Measurements from ENCODE around the gene WNT3.

The WNT3 gene

DNA sequence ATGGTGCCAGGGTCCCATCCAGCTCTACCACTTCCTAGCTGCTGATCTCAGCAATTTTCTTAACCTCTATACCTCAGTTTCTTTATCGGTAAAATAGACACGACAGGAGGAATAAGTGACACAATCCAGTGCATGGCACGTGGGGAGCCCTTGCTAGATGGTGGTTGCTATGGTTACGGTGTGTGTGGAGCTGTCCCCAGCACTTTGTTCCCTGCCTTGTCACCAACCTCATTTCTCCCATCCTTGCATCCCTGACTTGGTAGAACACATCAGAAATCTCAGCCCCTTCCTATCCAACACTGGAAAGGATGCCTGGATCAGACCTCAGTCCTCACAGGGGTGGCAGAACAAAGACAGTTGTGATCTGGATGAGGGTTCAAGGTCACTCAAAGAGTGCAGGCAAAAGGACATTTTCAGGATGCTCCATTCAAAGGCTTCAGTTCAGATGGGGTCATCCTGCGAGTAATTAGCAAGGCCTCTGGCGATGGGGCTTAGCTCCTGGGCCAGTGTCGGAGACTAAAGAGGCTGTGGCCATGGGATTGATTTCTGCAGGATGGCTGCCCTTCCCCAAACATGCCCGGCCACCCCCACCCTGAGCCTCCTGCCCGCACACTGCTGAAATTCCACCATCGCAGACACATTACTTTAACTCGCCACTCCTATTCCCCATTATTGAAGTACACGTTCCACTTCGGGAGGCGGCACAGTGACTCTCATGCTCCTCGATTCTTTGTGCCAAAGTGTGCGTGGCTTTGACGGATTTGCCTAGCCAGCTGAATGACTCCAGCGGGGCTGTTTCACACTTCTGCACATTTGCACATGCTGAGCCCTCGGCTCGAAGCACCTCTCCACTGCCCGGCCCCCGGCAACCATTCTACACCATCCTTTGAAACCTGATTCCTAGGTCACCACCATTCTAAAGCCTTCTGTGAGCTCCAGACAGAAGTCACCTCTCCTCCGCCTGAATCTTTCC is 40.3 kb downstream of the WNT3 start:
- no peak overlapping the region for H3K4me2 ChIP-seq (ENCODE audit: low read length)
- no peaks in the 10 kb centered on the region for H3K27me3 ChIP-seq (ENCODE audit: insufficient read depth, low read length)
- H3K9me3 ChIP-seq (ENCODE audit: low read length), result no peaks in the 10 kb centered on the region
- peaks cover 41% of the 10 kb centered on the region for H3K4me1 ChIP-seq (ENCODE audit: insufficient read depth, low read length, severe bottlenecking)
- H3K27ac ChIP-seq (ENCODE audit: low read depth, low read length, poor library complexity, severe bottlenecking), result no peak overlapping the region
- H3K36me3 ChIP-seq (ENCODE audit: insufficient read depth, low read length), result no peaks in the 10 kb centered on the region
- no peaks in the 10 kb centered on the region for H3F3A ChIP-seq (ENCODE audit: insufficient read depth, low read length)
- no peak for TF ChIP-seq EZH2 (IDR thresholded peaks at IDR 0.05; ENCODE audit: borderline replicate concordance, low read length)
- TF ChIP-seq, protein P1, sequence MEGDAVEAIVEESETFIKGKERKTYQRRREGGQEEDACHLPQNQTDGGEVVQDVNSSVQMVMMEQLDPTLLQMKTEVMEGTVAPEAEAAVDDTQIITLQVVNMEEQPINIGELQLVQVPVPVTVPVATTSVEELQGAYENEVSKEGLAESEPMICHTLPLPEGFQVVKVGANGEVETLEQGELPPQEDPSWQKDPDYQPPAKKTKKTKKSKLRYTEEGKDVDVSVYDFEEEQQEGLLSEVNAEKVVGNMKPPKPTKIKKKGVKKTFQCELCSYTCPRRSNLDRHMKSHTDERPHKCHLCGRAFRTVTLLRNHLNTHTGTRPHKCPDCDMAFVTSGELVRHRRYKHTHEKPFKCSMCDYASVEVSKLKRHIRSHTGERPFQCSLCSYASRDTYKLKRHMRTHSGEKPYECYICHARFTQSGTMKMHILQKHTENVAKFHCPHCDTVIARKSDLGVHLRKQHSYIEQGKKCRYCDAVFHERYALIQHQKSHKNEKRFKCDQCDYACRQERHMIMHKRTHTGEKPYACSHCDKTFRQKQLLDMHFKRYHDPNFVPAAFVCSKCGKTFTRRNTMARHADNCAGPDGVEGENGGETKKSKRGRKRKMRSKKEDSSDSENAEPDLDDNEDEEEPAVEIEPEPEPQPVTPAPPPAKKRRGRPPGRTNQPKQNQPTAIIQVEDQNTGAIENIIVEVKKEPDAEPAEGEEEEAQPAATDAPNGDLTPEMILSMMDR (IDR thresholded peaks at IDR 0.05; ENCODE audit: low read length), result no peak
- no peaks in the 10 kb centered on the region for H3K79me2 ChIP-seq (ENCODE audit: insufficient read depth, low read length)
- no peak overlapping the region for H3K4me3 ChIP-seq (ENCODE audit: low read depth, low read length, poor library complexity, severe bottlenecking)
- H3K9me2 ChIP-seq (ENCODE audit: low read depth, low read length), result no peaks in the 10 kb centered on the region
- H3K9ac ChIP-seq (ENCODE audit: low read length), result no peak overlapping the region
- H2AFZ ChIP-seq (ENCODE audit: low read length), result no peak overlapping the region
- no peaks in the 10 kb centered on the region for H4K20me1 ChIP-seq (ENCODE audit: insufficient read depth, low read length)

DNA sequence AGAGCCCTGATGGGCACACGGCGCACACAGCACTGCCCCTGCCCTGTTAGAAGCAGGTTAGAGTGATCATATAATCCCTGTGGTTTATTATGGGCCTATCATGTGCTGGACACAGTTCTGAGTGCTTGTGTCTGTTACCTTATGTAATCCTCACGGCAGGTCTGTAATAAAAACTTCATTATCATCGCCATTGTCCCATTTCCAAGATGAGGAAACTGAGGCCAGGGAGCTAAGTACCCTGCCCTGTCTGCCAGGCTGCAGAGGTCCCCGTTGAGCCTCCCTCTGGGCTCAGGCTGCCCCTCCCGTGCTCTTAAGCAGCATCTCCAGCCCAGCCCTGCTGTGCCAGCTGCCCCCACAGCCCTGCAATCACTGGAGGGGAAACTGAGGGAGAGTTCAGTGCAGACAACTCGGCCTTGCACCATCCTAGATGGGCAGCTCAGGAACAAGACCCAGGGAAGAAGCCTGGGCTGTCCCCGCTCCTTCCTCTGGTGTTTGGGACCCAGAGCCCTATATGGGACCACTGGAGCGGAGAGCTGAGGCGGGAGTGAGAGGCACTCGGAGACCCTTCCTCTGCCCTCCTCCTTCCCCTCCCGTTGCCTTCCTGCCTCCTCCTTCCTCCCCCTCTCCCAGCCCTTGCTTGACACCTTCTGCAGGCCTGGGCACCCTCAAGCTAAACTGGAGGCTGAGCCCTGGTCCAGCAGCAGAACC is 42.0 kb downstream of the WNT3 start:
- Histone ChIP-seq H3K27ac (ENCODE audit: low read depth, low read length, poor library complexity, severe bottlenecking) (no peak overlapping the region), H4K20me1 (ENCODE audit: insufficient read depth, low read length) (no peaks in the 10 kb centered on the region), H3K4me1 (ENCODE audit: insufficient read depth, low read length, severe bottlenecking) (peaks cover 41% of the 10 kb centered on the region), H3K9me2 (ENCODE audit: low read depth, low read length) (no peaks in the 10 kb centered on the region), H3K4me3 (ENCODE audit: low read depth, low read length, poor library complexity, severe bottlenecking) (no peak overlapping the region), H2AFZ (ENCODE audit: low read length) (no peak overlapping the region), H3K79me2 (ENCODE audit: insufficient read depth, low read length) (no peaks in the 10 kb centered on the region), H3K4me2 (ENCODE audit: low read length) (no peak overlapping the region), H3F3A (ENCODE audit: insufficient read depth, low read length) (no peaks in the 10 kb centered on the region), H3K9me3 (ENCODE audit: low read length) (no peaks in the 10 kb centered on the region), H3K36me3 (ENCODE audit: insufficient read depth, low read length) (no peaks in the 10 kb centered on the region), H3K27me3 (ENCODE audit: insufficient read depth, low read length) (no peaks in the 10 kb centered on the region), H3K9ac (ENCODE audit: low read length) (no peak overlapping the region)
- no peak for TF ChIP-seq EZH2 (IDR thresholded peaks at IDR 0.05; ENCODE audit: borderline replicate concordance, low read length)
- TF ChIP-seq, protein P1 (IDR thresholded peaks at IDR 0.05; ENCODE audit: low read length), result no peak

DNA sequence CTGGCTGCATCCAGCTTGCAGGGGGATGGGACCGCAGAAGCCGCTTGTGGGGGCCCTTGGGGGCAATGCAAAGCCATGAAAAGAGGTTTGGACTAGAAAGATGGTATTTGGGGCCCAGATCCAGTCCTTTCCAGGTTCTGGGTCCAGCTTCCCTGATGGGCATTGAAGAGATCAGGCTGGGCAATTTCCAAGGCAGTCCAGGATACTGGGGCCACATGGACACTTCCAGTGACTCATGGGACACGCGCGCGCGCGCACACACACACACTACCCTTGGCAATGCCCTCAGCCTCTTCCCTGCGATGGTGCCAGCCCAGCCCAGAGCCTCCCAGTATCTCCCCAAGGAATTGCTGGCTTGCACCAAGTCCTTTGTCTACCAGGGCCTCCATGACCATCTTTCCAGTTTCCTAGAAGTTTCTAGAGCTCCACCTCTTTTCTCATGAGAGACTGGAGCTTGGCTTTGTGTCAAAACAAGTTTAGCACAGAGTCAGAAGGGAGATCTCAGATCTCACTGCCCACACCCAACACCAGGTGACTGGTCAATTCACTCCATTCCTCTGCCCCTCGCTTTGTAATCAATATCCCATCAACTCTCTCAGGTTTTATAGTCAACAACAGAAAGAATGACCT is 44.3 kb downstream of the WNT3 start:
- no peak overlapping the region for H3K9ac ChIP-seq (ENCODE audit: low read length)
- TF ChIP-seq EZH2 (IDR thresholded peaks at IDR 0.05; ENCODE audit: borderline replicate concordance, low read length), result no peak
- TF ChIP-seq, protein P1 (IDR thresholded peaks at IDR 0.05; ENCODE audit: low read length), result no peak
- no peaks in the 10 kb centered on the region for H3K9me3 ChIP-seq (ENCODE audit: low read length)
- H3K9me2 ChIP-seq (ENCODE audit: low read depth, low read length), result no peaks in the 10 kb centered on the region
- no peaks in the 10 kb centered on the region for H4K20me1 ChIP-seq (ENCODE audit: insufficient read depth, low read length)
- H3F3A ChIP-seq (ENCODE audit: insufficient read depth, low read length), result no peaks in the 10 kb centered on the region
- no peaks in the 10 kb centered on the region for H3K27me3 ChIP-seq (ENCODE audit: insufficient read depth, low read length)
- peaks cover 50% of the 10 kb centered on the region for H3K4me1 ChIP-seq (ENCODE audit: insufficient read depth, low read length, severe bottlenecking)
- no peak overlapping the region for H3K4me3 ChIP-seq (ENCODE audit: low read depth, low read length, poor library complexity, severe bottlenecking)
- no peaks in the 10 kb centered on the region for H3K79me2 ChIP-seq (ENCODE audit: insufficient read depth, low read length)
- H3K4me2 ChIP-seq (ENCODE audit: low read length), result no peak overlapping the region
- H2AFZ ChIP-seq (ENCODE audit: low read length), result no peak overlapping the region
- no peak overlapping the region for H3K27ac ChIP-seq (ENCODE audit: low read depth, low read length, poor library complexity, severe bottlenecking)
- no peaks in the 10 kb centered on the region for H3K36me3 ChIP-seq (ENCODE audit: insufficient read depth, low read length)

Data from OCI-LY1 (cell line).